NT2/D1 (cell line): Measurements from ENCODE around the gene UAP1.

Source experiments
- SUZ12 ChIP-seq: IDR thresholded peaks from 2 replicates; pipeline ENCODE4 v1.6.1; 2011; ENCODE audit not compliant: insufficient read length, insufficient read depth; ENCODE audit errors: extremely low read depth
- YY1 ChIP-seq: IDR thresholded peaks from 2 replicates; pipeline ENCODE4 v1.6.1; 2011; ENCODE audit not compliant: insufficient read length, insufficient read depth
- ZNF274 ChIP-seq: IDR thresholded peaks from 2 replicates; pipeline ENCODE4 v1.6.1; 2011; ENCODE audit warnings: mild to moderate bottlenecking, low read depth, low read length

GRCh38 chr1:162578071-162578700 lies 16.7 kb downstream of the UAP1 start:
- TF ChIP-seq ZNF274: no peak
- TF ChIP-seq SUZ12: no peak
- no peak for TF ChIP-seq YY1
